ENCODE results near the gene TMEM135.

DNA sequence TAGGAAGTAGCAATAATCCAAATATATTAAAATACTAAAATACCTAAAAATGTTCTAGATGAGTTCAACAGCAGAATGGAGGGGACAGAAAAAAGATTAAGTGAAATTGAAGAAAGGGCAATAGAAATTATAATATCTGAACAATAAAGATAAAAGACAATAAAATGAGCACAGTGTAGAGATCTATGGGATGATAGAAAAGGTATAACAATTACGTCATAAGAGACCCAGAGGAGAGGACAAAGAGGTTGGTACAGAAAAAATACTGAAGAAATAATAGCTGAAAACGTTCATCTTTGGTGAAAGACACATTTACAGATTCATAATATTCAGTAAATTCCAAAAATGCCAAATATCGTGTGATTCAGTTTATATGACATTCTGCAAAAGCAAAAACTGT is 143.4 kb downstream of the TMEM135 start:
- TF ChIP-seq, protein P1, sequence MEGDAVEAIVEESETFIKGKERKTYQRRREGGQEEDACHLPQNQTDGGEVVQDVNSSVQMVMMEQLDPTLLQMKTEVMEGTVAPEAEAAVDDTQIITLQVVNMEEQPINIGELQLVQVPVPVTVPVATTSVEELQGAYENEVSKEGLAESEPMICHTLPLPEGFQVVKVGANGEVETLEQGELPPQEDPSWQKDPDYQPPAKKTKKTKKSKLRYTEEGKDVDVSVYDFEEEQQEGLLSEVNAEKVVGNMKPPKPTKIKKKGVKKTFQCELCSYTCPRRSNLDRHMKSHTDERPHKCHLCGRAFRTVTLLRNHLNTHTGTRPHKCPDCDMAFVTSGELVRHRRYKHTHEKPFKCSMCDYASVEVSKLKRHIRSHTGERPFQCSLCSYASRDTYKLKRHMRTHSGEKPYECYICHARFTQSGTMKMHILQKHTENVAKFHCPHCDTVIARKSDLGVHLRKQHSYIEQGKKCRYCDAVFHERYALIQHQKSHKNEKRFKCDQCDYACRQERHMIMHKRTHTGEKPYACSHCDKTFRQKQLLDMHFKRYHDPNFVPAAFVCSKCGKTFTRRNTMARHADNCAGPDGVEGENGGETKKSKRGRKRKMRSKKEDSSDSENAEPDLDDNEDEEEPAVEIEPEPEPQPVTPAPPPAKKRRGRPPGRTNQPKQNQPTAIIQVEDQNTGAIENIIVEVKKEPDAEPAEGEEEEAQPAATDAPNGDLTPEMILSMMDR (IDR thresholded peaks at IDR 0.05; ENCODE audit: low read depth, low read length, poor library complexity, severe bottlenecking): no peak
- no peak for TF ChIP-seq EZH2phosphoT487 (IDR thresholded peaks at IDR 0.05; ENCODE audit: borderline replicate concordance, low read length)
